ENCODE measurements around the gene LITAF.
"Not testable (repeated sequence)": the region's sequence is repeated elsewhere in the genome, so short reads cannot be mapped to it uniquely, and the experiment has no call there.

LITAF gene

GRCh38 chr16:11561856-11562255, 24.9 kb downstream of the LITAF start:
- Mint-ChIP-seq H3K4me1 (ENCODE audit: low read depth) (peaks cover 86% of the 10 kb centered on the region), H3K36me3 (peaks cover 2% of the 10 kb centered on the region), H3K4me3 (peak overlapping the region; percentile 86), H3K9me3 (ENCODE audit: low read depth) (no peaks in the 10 kb centered on the region), H3K27ac (peak overlapping the region; percentile 89), H3K27me3 (no peaks in the 10 kb centered on the region)

GRCh38 chr16:11561454-11561805, 25.3 kb downstream of the LITAF start:
- Mint-ChIP-seq H3K36me3 (peaks cover 5% of the 10 kb centered on the region), H3K4me3 (peak overlapping the region; percentile 86), H3K4me1 (ENCODE audit: low read depth) (peaks cover 86% of the 10 kb centered on the region)

GRCh38 chr16:11560701-11561453, 25.8 kb downstream of the LITAF start:
- Mint-ChIP-seq H3K9me3 (ENCODE audit: low read depth) (no peaks in the 10 kb centered on the region), H3K27ac (peak overlapping the region; percentile 89), H3K4me3 (peak overlapping the region; percentile 86), H3K36me3 (peaks cover 10% of the 10 kb centered on the region), H3K27me3 (no peaks in the 10 kb centered on the region), H3K4me1 (ENCODE audit: low read depth) (peaks cover 86% of the 10 kb centered on the region)

More at GRCh38 chr16:11561454-11561805, 25.3 kb downstream of the LITAF start:
- peak overlapping the region; percentile 89 for H3K27ac Mint-ChIP-seq
- H3K27me3 Mint-ChIP-seq, result no peaks in the 10 kb centered on the region
- no peaks in the 10 kb centered on the region for H3K9me3 Mint-ChIP-seq (ENCODE audit: low read depth)

GRCh38 chr16:11558308-11558823, 28.4 kb downstream of the LITAF start:
- Mint-ChIP-seq H3K36me3 (peaks cover 14% of the 10 kb centered on the region), H3K4me3 (peak overlapping the region; percentile 58), H3K27ac (peak overlapping the region; percentile 87), H3K4me1 (ENCODE audit: low read depth) (peaks cover 79% of the 10 kb centered on the region)
- not testable (repeated sequence) for H3K27me3 Mint-ChIP-seq; H3K9me3 Mint-ChIP-seq (ENCODE audit: low read depth)

- no peak overlapping the region for H3K4me3 Mint-ChIP-seq
- peak overlapping the region; percentile 87 for H3K27ac Mint-ChIP-seq
- H3K36me3 Mint-ChIP-seq, result peaks cover 14% of the 10 kb centered on the region
- no peaks in the 10 kb centered on the region for H3K9me3 Mint-ChIP-seq (ENCODE audit: low read depth)
- H3K4me1 Mint-ChIP-seq (ENCODE audit: low read depth), result peaks cover 76% of the 10 kb centered on the region
- no peaks in the 10 kb centered on the region for H3K27me3 Mint-ChIP-seq
These were observed 28.9 kb downstream of the LITAF start for GRCh38 chr16:11557801-11558200.

GRCh38 chr16:11556945-11557720, 29.6 kb downstream of the LITAF start:
- H3K4me1 Mint-ChIP-seq (ENCODE audit: low read depth), result peaks cover 72% of the 10 kb centered on the region
- no peaks in the 10 kb centered on the region for H3K9me3 Mint-ChIP-seq (ENCODE audit: low read depth)
- H3K27me3 Mint-ChIP-seq, result no peaks in the 10 kb centered on the region
- peak overlapping the region; percentile 65 for H3K4me3 Mint-ChIP-seq
- peaks cover 16% of the 10 kb centered on the region for H3K36me3 Mint-ChIP-seq
- peak overlapping the region; percentile 87 for H3K27ac Mint-ChIP-seq

GRCh38 chr16:11556214-11556819, 30.4 kb downstream of the LITAF start:
- Mint-ChIP-seq H3K27ac (peak overlapping the region; percentile 87), H3K9me3 (ENCODE audit: low read depth) (no peaks in the 10 kb centered on the region), H3K4me3 (no peak overlapping the region), H3K27me3 (no peaks in the 10 kb centered on the region), H3K36me3 (peaks cover 16% of the 10 kb centered on the region), H3K4me1 (ENCODE audit: low read depth) (peaks cover 63% of the 10 kb centered on the region)

- Mint-ChIP-seq H3K4me3 (no peak overlapping the region), H3K4me1 (ENCODE audit: low read depth) (peaks cover 44% of the 10 kb centered on the region), H3K27me3 (no peaks in the 10 kb centered on the region), H3K36me3 (peaks cover 22% of the 10 kb centered on the region), H3K9me3 (ENCODE audit: low read depth) (no peaks in the 10 kb centered on the region), H3K27ac (peak overlapping the region; percentile 46)
These were observed 32.7 kb downstream of the LITAF start for GRCh38 chr16:11554053-11554452.

GRCh38 chr16:11553371-11553770, 33.3 kb downstream of the LITAF start:
- no peaks in the 10 kb centered on the region for H3K27me3 Mint-ChIP-seq
- H3K4me3 Mint-ChIP-seq, result no peak overlapping the region
- H3K27ac Mint-ChIP-seq, result no peak overlapping the region
- peaks cover 24% of the 10 kb centered on the region for H3K36me3 Mint-ChIP-seq
- H3K4me1 Mint-ChIP-seq (ENCODE audit: low read depth), result peaks cover 37% of the 10 kb centered on the region
- H3K9me3 Mint-ChIP-seq (ENCODE audit: low read depth), result no peaks in the 10 kb centered on the region

- H3K4me3 Mint-ChIP-seq, result no peak overlapping the region
- H3K36me3 Mint-ChIP-seq, result peaks cover 26% of the 10 kb centered on the region
- peaks cover 28% of the 10 kb centered on the region for H3K4me1 Mint-ChIP-seq (ENCODE audit: low read depth)
- no peaks in the 10 kb centered on the region for H3K9me3 Mint-ChIP-seq (ENCODE audit: low read depth)
- H3K27ac Mint-ChIP-seq, result peak overlapping the region; percentile 72
- H3K27me3 Mint-ChIP-seq, result no peaks in the 10 kb centered on the region
These were observed 34.3 kb downstream of the LITAF start for GRCh38 chr16:11552440-11552839.

GRCh38 chr16:11551842-11552241, 34.9 kb downstream of the LITAF start:
- Mint-ChIP-seq H3K27me3 (no peaks in the 10 kb centered on the region), H3K27ac (no peak overlapping the region), H3K4me3 (no peak overlapping the region), H3K9me3 (ENCODE audit: low read depth) (no peaks in the 10 kb centered on the region), H3K4me1 (ENCODE audit: low read depth) (peaks cover 22% of the 10 kb centered on the region), H3K36me3 (peaks cover 27% of the 10 kb centered on the region)

- peak overlapping the region; percentile 77 for H3K27ac Mint-ChIP-seq
- H3K9me3 Mint-ChIP-seq (ENCODE audit: low read depth), result no peaks in the 10 kb centered on the region
- H3K4me1 Mint-ChIP-seq (ENCODE audit: low read depth), result peaks cover 13% of the 10 kb centered on the region
- H3K36me3 Mint-ChIP-seq, result peaks cover 20% of the 10 kb centered on the region
- no peak overlapping the region for H3K4me3 Mint-ChIP-seq
- no peaks in the 10 kb centered on the region for H3K27me3 Mint-ChIP-seq
These were observed 35.8 kb downstream of the LITAF start for GRCh38 chr16:11550791-11551498.

GRCh38 chr16:11547118-11547916, 39.4 kb downstream of the LITAF start:
- Mint-ChIP-seq H3K27ac (no peak overlapping the region), H3K4me1 (ENCODE audit: low read depth) (peaks cover 6% of the 10 kb centered on the region), H3K36me3 (peaks cover 14% of the 10 kb centered on the region), H3K4me3 (no peak overlapping the region), H3K27me3 (no peaks in the 10 kb centered on the region), H3K9me3 (ENCODE audit: low read depth) (no peaks in the 10 kb centered on the region)

GRCh38 chr16:11546608-11547061, 40.1 kb downstream of the LITAF start:
- no peaks in the 10 kb centered on the region for H3K27me3 Mint-ChIP-seq
- no peak overlapping the region for H3K4me3 Mint-ChIP-seq
- H3K4me1 Mint-ChIP-seq (ENCODE audit: low read depth), result peaks cover 5% of the 10 kb centered on the region
- no peak overlapping the region for H3K27ac Mint-ChIP-seq
- H3K36me3 Mint-ChIP-seq, result peaks cover 14% of the 10 kb centered on the region
- H3K9me3 Mint-ChIP-seq (ENCODE audit: low read depth), result no peaks in the 10 kb centered on the region

Measured in activated naive CD8-positive, alpha-beta T cell (primary cell).